ENCODE measurements around the gene BBOX1. TPM values are rescaled to one million over a fixed set of nuclear protein-coding genes. Genes with fewer than 3 reads are reported as not detected.

The BBOX1 gene
- total RNA-seq, 4 donors from 2014 or later: 13.3 to 45.1 (median 28.5) TPM

- Histone ChIP-seq H3K27me3 (no peaks in the 10 kb centered on the region), H3K9me3 (no peaks in the 10 kb centered on the region), H3K36me3 (no peaks in the 10 kb centered on the region), H3K27ac (peak overlapping the region; percentile 84 to 94 (median 91)), H3K4me1 (peaks cover 15 to 20% of the 10 kb centered on the region in 2 donors), H3K4me3 (replicated peaks in 1 of 3) (no peak overlapping the region)
- WGBS, 2 donors: 59 to 61% methylated on average over 2 of the region's 2 CpGs
- intact Hi-C loops (cut with DNase I): no loop called here
- TF ChIP-seq CTCF (IDR thresholded peaks at IDR 0.05) (no peak), POLR2A (IDR thresholded peaks at IDR 0.05) (no peak)
- DNase-seq: peak; percentile 35 to 56
Observed at GRCh38 chr11:27041141-27041899, 705 bp downstream of the BBOX1 start.

DNA sequence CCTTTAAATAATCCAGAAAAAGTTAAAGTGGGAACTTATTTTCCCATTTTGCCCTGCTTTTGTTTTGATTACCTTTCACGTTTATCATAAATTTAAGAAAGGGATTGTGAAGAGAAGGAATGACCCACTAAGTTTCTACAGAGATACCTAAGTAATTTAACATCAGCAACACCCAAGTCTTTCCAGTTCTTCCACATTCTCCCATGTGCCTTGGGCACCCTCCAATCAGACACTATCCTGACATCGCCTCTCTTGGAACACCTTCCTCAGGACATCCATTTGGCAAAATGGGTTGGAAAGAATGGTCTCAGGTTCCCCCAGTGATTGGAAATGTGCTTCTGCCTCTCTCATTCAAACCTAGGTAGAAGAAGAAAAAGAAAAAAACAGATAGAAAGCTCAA is 6.3 kb downstream of the BBOX1 start:
- no peak for TF ChIP-seq CTCF (IDR thresholded peaks at IDR 0.05)
- no peak for TF ChIP-seq POLR2A (IDR thresholded peaks at IDR 0.05)
- no peak for DNase-seq
- 62 to 96% methylated on average over 2 of the region's 2 CpGs for WGBS, 2 donors
- intact Hi-C loops (cut with DNase I): no loop called here
- H3K9me3 ChIP-seq: no peaks in the 10 kb centered on the region
- H3K4me3 ChIP-seq (replicated peaks in 1 of 3): no peak overlapping the region
- no peak overlapping the region for H3K27ac ChIP-seq
- H3K36me3 ChIP-seq: no peaks in the 10 kb centered on the region
- H3K27me3 ChIP-seq: no peaks in the 10 kb centered on the region
- peaks cover 0 to 4% of the 10 kb centered on the region in 2 donors for H3K4me1 ChIP-seq

DNA sequence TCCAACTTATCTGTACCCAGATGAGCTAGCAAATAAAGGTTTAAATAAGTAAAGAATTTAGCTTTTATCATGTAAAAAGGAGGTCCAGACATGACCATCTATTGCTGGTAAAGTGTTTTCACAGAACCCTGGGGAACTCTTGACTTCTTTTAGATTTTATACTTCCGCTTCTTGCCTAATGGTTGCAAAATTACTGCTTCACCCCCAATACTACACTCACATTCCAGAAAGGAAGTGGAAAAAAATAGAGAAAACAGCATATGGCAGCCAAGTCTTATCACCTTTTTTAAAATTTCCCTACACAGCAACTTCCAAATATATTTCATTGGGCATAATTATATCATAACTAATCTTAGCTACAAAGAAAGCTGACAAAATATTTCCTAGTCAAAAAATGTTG is 12.1 kb downstream of the BBOX1 start:
- no peak for DNase-seq
- H3K27ac ChIP-seq: no peak overlapping the region
- TF ChIP-seq CTCF (IDR thresholded peaks at IDR 0.05) (no peak), POLR2A (IDR thresholded peaks at IDR 0.05) (no peak)
- no peaks in the 10 kb centered on the region for H3K27me3 ChIP-seq
- 85 to 91% methylated on average over 1 of the region's 1 CpG for WGBS, 2 donors
- no peaks in the 10 kb centered on the region for H3K36me3 ChIP-seq
- no peaks in the 10 kb centered on the region for H3K4me1 ChIP-seq
- H3K4me3 ChIP-seq (replicated peaks in 1 of 3): no peak overlapping the region
- intact Hi-C loops (cut with DNase I): no loop called here
- no peaks in the 10 kb centered on the region for H3K9me3 ChIP-seq

- Histone ChIP-seq H3K9me3 (no peaks in the 10 kb centered on the region), H3K36me3 (no peaks in the 10 kb centered on the region), H3K27ac (no peak overlapping the region), H3K4me1 (no peaks in the 10 kb centered on the region), H3K4me3 (replicated peaks in 1 of 3) (no peak overlapping the region), H3K27me3 (no peaks in the 10 kb centered on the region)
- no peak for TF ChIP-seq CTCF (IDR thresholded peaks at IDR 0.05)
- TF ChIP-seq POLR2A (IDR thresholded peaks at IDR 0.05): no peak
- 79 to 83% methylated on average over 6 of the region's 6 CpGs for WGBS, 2 donors
- intact Hi-C loops (cut with DNase I): no loop called here
- no peak for DNase-seq
Observed at GRCh38 chr11:27055065-27055682, 14.6 kb downstream of the BBOX1 start.

DNA sequence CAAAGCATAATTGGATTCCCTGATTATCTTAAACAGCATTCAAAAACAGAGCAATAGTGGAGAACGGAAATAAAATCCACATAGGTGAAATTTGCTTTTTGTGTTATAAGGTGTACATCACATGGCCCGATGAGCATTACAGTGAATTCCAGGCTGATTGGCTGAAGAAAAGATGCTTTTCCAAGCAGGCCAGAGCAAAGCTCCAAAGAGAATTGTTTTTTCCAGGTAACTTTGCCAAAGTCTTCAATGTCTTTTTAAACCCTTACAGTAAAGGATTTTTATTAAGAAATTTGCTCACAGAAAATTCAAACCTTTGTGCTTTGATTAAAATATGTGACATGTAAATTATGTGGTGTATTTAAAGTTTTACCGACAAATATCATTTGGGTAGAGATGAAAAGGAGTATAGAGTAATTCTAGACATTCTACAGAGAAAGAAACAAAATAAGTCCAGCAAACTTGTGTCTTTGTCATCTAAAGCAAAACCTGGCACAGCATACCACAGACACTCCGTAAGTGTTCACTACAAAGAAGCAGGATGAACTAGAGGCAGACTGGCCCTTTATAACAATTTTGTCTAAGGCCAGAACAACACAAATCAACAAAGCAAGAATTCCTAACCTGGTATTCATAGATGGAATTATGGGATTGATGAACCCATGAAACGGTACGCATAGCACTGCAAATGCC is 16.6 kb downstream of the BBOX1 start:
- DNase-seq: no peak
- no peaks in the 10 kb centered on the region for H3K36me3 ChIP-seq
- TF ChIP-seq POLR2A (IDR thresholded peaks at IDR 0.05): no peak
- no peak for TF ChIP-seq CTCF (IDR thresholded peaks at IDR 0.05)
- H3K27me3 ChIP-seq: no peaks in the 10 kb centered on the region
- H3K4me3 ChIP-seq (replicated peaks in 1 of 3): no peak overlapping the region
- H3K4me1 ChIP-seq: no peaks in the 10 kb centered on the region
- H3K27ac ChIP-seq: no peak overlapping the region
- intact Hi-C loops (cut with DNase I): no loop called here
- no peaks in the 10 kb centered on the region for H3K9me3 ChIP-seq
- WGBS, 2 donors: 93 to 96% methylated on average over 6 of the region's 6 CpGs

Data from thyroid gland (tissue), 4 donors.